Kidney (tissue), 14 donors: ENCODE results near the gene STAMBP. TPM values are rescaled to one million over a fixed set of nuclear protein-coding genes. Genes with fewer than 3 reads are reported as not detected.

Source experiments
- DNase-seq, 5 donors: peaks; one replicate each; pipeline ENCODE4 v3.0.0-alpha.2; 2013 to 2020
- FAIRE-seq: peaks from 2 replicates; lab custom pipeline; 2012; peaks lifted over from hg19 to GRCh38; lab: Jason Lieb, UNC
- H3K27ac ChIP-seq, 2 donors: one replicate each; pipeline ENCODE4 v1.7.0; 2013; ENCODE audit warnings: low read depth in 2 of 2, low read length in 2 of 2, inconsistent platforms in 1 of 2
- H3K27me3 ChIP-seq: one replicate; pipeline ENCODE4 v1.7.1; 2013; ENCODE audit warnings: low read length, inconsistent platforms; ENCODE audit not compliant: control insufficient read depth, insufficient read depth
- H3K36me3 ChIP-seq, 3 donors: one replicate each; pipeline versions ENCODE4 v1.7.0 to v1.7.1; 2013; ENCODE audit warnings: low read length in 3 of 3, control low read depth in 1 of 3, inconsistent platforms in 1 of 3; ENCODE audit not compliant: insufficient read depth in 3 of 3, control insufficient read depth in 2 of 3
- H3K4me1 ChIP-seq, 3 donors: one replicate each; pipeline versions ENCODE4 v1.7.0 to v1.7.1; 2013; ENCODE audit warnings: low read length in 3 of 3, inconsistent platforms in 1 of 3, low read depth in 1 of 3; ENCODE audit not compliant: control insufficient read depth in 2 of 3, insufficient read depth in 2 of 3
- H3K4me3 ChIP-seq, 3 donors: one replicate each; pipeline versions ENCODE4 v1.7.0 to v1.8.1; 2013; ENCODE audit warnings: low read length in 3 of 3, control low read depth in 1 of 3, inconsistent platforms in 1 of 3
- H3K9ac ChIP-seq, 3 donors: one replicate each; pipeline versions ENCODE4 v1.7.0 to v1.7.1; 2013; ENCODE audit warnings: low read length in 3 of 3, control low read depth in 1 of 3, inconsistent platforms in 1 of 3
- H3K9me3 ChIP-seq, 3 donors: one replicate each; pipeline versions ENCODE4 v1.7.0 to v1.7.1; 2013; ENCODE audit warnings: low read length in 3 of 3, control low read depth in 1 of 3, inconsistent platforms in 1 of 3; ENCODE audit not compliant: control insufficient read depth in 2 of 3, insufficient read depth in 1 of 3
- CTCF ChIP-seq: IDR thresholded peaks from 3 replicates; pipeline ENCODE4 v1.5.1; 2012; ENCODE audit warnings: mild to moderate bottlenecking, moderate library complexity, borderline replicate concordance; ENCODE audit not compliant: insufficient read depth; ENCODE audit errors: extremely low read depth
- intact Hi-C: fragments of 100-400 bp; cut with DNase I; formaldehyde crosslinking; loops from one replicate; pipeline ENCODE4 v1.11.1; 2022
- polyA plus RNA-seq: library from polyadenylated mRNA; stranded (reverse); fragments of 350-450 nt; fragmentation: Illumina TruSeq; extraction: RNeasy Lipid Tissue Mini Kit (QIAGEN cat#74804); gene quantifications from one replicate; pipeline ENCODE4 v1.2.3, GENCODE V29; 2014; ENCODE audit warnings: low read depth, low replicate concordance; ENCODE audit not compliant: insufficient read depth
- total RNA-seq: library from RNA; stranded (reverse); fragmentation: NEBNext Ultra II Directional; extraction: Animal tissue kit (Norgen Biotek cat#: 25700); gene quantifications from one replicate; pipeline ENCODE4 v1.2.1, GENCODE V29; 2021
- donor health status: control.
- donor health status: control.
- donor health status: control.
- donor health status: control.
- donor health status: control.
- donor health status: DM: yes; HTN: yes; CAD: no.
- donor health status: Normal renal cell carcinoma (clear cell type).

The STAMBP gene
- total and polyA plus RNA-seq, 2 donors from 2014 or later = 34.8 to 58.9 TPM

DNA sequence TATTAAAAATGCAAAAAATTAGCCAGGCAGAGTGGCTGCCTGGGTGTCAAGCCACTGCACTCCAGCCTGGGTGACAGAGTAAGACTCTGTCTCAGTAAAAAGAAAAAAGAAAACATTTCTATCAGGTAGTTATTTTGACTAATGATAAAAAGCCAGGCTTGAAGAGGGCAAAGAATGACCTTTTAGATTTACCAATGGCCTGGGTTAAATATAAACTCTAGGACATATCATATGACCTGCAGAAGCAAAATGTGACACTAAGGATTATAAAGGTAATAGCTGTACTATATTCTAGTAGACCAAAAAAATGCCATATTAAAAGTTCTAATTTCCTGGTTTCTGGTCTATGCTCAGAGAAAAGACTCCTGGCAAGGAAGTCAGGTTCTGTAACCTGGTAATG, 16.1 kb upstream of the STAMBP start:
- no peak overlapping the region for H3K4me3 ChIP-seq
- H3K9ac ChIP-seq = no peak overlapping the region
- DNase-seq = no peak
- H3K9me3 ChIP-seq = no peaks in the 10 kb centered on the region
- intact Hi-C loops = no loop called here
- no peak for FAIRE-seq
- H3K36me3 ChIP-seq = no peaks in the 10 kb centered on the region
- H3K4me1 ChIP-seq = no peaks in the 10 kb centered on the region
- no peaks in the 10 kb centered on the region for H3K27me3 ChIP-seq
- no peak for TF ChIP-seq CTCF
- H3K27ac ChIP-seq = no peak overlapping the region

- H3K27me3 ChIP-seq = no peaks in the 10 kb centered on the region
- no peaks in the 10 kb centered on the region for H3K9me3 ChIP-seq
- DNase-seq (no peak), FAIRE-seq (no peak)
- no peak overlapping the region for H3K9ac ChIP-seq
- H3K27ac ChIP-seq = no peak overlapping the region
- TF ChIP-seq CTCF = no peak
- intact Hi-C loops = no loop called here
- no peaks in the 10 kb centered on the region for H3K4me1 ChIP-seq
- no peak overlapping the region for H3K4me3 ChIP-seq
- no peaks in the 10 kb centered on the region for H3K36me3 ChIP-seq
Measured at GRCh38 chr2:73818296-73818695, 10.5 kb upstream of the STAMBP start.

- DNase-seq = no peak
- no peak for TF ChIP-seq CTCF
- Histone ChIP-seq H3K27ac (no peak overlapping the region), H3K36me3 (no peaks in the 10 kb centered on the region), H3K9me3 (no peaks in the 10 kb centered on the region), H3K4me3 (no peak overlapping the region), H3K9ac (no peak overlapping the region), H3K4me1 (no peaks in the 10 kb centered on the region), H3K27me3 (no peaks in the 10 kb centered on the region)
- FAIRE-seq = no peak
- intact Hi-C loops = no loop called here
Measured at GRCh38 chr2:73821227-73821626, 7.5 kb upstream of the STAMBP start.

DNA sequence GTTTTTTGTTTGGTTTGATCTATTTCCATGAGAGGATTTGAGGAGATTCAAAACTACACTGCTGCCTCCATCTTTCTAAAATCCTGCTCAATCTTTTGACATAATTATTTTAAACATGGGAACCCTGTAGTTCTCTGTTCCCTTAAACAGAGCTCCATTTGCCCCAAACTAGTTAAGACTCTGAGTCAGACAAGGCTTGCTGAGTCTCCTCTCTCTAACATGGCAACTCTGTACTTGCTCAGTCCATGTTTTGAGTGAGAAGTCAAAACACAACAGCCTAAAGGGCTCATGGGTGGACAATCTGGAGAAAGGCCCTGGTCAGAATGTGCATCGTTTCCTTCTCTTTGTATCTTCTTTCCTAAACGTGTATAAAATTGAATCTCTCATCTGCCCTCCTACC, 7.1 kb upstream of the STAMBP start:
- no peak for TF ChIP-seq CTCF
- DNase-seq = no peak
- H3K27me3 ChIP-seq = no peaks in the 10 kb centered on the region
- no peaks in the 10 kb centered on the region for H3K4me1 ChIP-seq
- intact Hi-C loops = no loop called here
- no peaks in the 10 kb centered on the region for H3K36me3 ChIP-seq
- H3K4me3 ChIP-seq = no peak overlapping the region
- no peaks in the 10 kb centered on the region for H3K9me3 ChIP-seq
- FAIRE-seq = no peak
- no peak overlapping the region for H3K27ac ChIP-seq
- H3K9ac ChIP-seq = no peak overlapping the region
